HG02970 (cell line): Measurements from ENCODE around the gene RIT1.
"Not testable (repeated sequence)": the region's sequence is repeated elsewhere in the genome, so short reads cannot be mapped to it uniquely, and the experiment has no call there.

Experiments
- ATAC-seq: cut with Tn5 transposase; IDR thresholded peaks from one replicate; pipeline ENCODE4 v1.9.1; 2021; ENCODE audit warnings: mild to moderate bottlenecking, moderate library complexity, moderate number of reproducible peaks; ENCODE audit not compliant: unreplicated experiment, low FRiP score

The RIT1 gene

DNA sequence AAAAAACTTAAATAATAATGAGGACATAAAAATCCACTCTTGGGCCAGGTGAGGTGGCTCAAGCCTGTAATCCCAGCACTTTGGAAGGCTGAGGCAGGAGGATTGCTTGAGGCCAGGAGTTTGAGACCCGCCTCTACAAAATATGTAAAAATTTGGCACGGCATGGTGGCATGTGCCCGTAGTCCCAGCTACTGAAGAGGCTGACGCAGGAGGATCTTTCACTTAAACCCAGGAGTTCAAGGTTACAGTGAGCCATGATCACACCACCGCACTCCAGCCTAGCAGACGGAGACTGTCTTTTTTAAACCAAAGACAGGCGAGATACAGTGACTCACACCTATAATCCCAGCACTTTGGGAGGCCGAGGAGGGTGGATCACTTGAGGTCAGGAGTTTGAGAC, 14.7 kb downstream of the RIT1 start:
- not testable (repeated sequence) for ATAC-seq

DNA sequence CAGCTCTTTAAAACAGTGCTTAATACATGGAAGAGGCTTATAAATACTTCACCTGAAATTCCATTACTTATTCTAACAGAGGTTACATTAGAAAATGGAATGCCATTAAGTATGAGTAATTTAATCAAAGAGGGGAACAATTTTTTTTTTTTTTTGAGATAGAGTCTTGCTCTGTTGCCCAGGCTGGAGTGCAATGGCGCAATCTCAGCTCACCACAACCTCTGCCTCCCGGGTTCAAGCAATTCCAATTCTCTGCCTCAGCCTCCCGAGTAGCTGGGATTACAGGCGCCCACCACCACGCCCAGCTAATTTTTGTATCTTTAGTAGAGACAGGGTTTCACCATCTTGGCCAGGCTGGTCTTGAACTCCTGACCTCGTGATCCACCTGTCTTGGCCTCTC, 15.5 kb downstream of the RIT1 start:
- not testable (repeated sequence) for ATAC-seq

DNA sequence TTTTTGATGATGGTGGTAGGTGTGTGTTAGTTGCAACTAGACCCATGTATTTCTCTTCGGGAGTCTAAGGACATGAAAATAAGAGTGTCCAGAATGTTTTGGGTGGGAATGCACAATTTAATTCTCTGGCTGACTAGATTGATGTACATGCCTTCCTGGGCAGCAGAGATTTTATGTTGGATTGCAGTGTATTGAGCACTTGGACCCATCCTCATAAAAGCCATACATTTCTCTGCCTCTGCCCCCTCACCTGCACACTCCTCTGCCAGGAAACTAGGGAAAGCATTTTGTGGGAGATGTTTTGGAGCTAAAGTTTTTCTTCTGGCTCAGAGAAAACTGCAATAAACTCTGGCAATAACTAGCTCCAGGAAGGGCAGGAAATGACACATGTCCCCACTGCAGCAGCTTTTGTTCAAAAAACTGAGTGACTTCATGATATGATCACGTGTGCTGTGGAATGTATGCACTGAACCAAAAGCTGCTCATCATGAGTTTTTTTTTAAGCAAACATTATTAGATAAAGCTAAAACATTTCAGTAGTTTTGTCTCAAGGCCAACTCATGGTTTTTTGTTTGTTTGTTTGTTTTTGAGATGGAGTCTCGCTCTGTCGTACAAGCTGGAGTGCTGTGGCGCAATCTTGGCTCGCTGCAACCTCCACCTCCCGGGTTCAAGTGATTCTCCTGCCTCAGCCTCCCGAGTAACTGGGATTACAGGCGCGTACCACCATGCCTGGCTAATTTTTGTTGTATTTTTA, 17.6 kb downstream of the RIT1 start:
- no peak for ATAC-seq

DNA sequence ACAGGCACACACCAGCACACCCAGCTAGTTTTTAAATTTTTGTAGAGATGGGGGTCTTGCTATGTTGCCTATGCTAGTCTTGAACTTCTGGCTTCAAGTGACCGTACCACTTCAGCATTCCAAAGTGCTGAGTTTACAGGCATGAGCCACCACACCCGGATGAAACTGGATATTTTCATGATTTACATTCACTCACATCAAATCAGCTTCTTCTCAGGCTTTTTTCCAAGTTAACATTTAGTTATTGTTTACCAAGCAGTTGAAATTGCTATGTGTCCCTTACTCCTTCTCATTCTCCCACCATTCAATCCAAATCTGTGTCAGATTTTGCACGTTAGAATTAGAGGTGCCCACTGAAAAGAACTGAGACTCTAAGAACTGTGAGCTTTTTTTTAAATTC, 18.4 kb downstream of the RIT1 start:
- ATAC-seq, result no peak

DNA sequence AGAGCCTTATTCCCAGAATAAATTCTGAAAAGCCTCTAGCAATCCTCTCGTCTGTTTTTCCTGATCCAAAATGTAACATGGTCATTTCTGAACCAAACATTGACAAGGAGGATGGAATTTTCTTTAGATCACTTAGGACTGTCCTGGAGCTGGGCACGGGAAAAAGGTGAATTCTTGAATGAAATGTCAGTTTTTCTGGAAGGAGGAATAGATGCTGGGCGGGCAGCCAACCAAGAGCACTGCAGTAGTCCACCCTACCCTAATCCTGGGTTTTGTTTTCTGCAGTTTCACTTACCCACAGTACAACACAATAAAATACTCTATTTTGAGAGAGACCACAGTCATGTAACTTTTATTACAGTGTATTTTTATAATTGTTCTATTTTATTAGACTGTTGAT, 20.9 kb downstream of the RIT1 start:
- ATAC-seq, result no peak

DNA sequence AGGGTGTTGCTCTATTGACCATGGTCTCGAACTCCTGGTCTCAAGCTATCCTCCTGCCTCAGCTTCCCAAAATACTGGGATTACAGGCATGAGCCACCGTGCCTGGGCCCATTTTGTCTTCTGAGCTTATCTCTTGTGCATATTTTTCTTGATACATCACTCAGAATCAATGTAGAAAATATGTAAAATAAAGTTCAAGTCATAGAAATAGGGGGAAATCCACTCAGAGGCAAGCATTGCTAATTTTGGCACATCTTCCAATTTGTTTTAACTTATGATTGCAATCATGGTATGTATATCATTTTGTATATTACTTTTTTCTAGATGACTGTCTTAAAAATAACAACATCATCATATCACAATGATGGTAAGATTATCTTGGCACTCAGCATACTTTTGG, 21.6 kb downstream of the RIT1 start:
- no peak for ATAC-seq

DNA sequence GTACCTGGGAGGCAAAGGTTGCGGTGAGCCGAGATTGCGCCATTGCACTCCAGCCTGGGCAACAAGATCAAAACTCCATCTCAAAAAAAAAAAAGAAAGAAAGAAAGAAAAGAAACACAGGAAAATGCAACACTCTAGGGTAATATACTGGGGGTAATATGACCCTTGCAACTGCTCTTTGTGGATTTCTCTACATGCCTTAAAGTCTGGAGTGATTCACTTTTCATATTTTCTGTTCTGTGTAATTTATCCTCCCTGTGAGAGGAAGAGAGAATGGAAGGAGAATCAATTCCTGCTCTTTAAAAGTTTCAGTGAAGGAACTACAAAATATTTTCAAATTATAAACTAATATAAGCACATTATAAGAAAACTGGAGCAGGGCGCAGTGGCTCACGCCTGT, 22.7 kb downstream of the RIT1 start:
- no peak for ATAC-seq

DNA sequence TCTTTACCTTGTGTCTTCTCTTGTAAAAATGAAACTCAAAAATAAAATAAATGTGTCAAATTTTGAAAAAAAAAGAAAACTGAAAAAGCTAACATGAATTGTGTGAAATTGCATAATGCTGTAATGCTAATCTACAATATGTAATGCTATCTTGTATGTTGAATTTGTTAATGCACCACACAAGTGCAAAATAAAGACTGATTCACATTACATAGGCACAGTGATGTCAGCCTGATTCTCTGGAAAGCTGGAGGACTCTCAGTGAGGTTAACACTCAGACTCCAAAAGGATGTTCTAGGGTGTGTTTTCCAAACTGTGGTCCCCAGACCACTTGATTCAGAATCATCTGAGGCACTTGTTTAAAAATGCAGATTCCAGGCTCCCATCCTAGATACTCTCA, 26.2 kb downstream of the RIT1 start:
- ATAC-seq, result no peak

DNA sequence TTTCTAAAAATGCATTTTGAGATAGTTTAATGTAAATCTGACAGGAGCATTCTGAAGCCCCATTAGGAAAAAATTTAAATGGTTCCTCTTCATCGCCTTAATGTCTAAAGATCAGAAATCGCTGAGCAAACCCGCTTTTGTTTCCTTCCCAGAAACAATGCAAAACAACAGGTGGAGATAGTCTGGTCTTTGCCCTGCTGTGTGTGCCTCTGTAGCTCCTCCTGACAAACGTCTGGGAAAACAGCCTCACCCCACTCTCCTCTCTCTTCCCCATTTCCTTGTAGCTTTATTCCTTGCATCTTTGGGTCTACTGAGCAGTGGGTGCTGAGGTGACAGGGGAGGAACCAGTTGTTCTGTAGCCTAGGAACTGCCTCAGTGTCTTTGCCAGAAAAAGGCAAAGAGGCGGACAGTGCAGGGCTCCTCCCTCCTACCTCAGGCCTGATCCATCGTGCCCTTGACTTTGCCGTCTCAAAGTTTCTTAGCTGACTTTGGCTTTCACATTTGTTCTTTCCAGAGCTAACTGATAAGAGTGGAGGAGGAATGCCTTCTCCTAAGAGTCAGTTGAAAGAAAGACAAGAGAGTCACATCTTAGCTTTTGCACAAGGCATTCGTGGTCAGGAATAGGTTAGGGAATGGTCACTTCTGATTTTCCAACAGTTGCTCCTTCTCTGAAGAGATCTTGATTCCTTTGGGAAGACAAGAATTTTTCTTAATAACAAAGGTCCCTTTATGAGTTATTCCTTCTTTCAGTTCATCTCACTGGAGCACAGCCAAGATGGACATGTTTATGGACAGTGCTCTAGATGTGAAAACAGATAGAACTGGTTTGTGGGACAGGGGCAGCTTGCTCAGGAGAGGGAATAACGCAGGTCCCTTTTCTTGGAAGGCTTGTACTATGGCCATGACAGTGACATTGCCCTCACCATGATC, 26.9 kb downstream of the RIT1 start:
- ATAC-seq, result no peak

DNA sequence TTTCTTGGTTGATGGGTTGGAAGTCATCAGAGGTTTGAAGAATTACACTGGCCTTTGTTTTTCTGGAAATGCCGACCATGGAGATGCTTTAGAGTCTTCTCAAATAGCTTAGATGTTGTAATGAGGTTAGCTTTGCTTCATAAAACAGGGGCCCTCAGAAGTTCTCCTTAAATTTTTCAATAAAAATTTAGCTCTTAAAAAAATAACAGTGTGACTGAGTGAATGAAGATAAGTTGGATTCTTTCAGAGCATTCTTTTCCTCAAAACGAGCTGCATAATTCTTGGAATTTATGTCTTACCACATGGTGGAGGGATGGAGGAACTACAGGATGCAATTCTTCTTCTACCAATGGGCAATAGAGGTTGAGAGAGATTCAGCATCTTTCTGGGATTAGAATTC, 28.4 kb downstream of the RIT1 start:
- ATAC-seq, result no peak

DNA sequence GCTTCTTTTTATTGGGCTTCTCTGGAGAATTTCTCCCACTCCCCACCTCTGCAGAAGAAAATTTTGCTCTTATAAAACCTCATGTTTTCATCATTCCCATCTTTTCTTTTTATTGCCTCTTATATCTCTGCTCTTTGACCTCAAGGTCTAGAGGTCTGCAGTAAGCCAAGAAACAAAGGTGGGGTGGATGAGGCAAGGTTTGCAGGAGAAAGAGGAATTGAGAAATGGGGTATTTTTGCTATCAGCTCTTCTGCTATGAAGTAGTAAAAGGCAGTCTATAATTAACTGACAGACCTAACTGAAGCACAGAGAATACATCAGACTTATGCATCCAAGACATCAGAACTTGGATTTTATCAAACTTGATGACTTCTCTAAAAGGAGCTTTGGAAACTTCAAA, 28.9 kb downstream of the RIT1 start:
- no peak for ATAC-seq

DNA sequence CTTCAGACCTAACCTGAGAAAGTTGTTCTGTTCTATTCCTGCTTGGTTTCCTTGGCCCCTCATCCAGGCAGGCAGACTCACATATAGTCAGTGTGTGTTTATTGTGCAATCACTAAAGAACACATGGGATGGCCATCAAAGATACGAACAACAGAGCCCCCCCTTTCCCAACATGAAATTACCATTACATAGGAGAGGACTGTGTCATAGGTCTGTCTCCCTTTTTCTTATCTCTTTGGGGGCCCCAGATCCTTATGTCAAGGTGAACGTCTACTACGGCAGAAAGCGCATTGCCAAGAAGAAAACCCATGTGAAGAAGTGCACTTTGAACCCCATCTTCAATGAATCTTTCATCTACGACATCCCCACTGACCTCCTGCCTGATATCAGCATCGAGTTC, 30.2 kb downstream of the RIT1 start:
- ATAC-seq, result no peak

DNA sequence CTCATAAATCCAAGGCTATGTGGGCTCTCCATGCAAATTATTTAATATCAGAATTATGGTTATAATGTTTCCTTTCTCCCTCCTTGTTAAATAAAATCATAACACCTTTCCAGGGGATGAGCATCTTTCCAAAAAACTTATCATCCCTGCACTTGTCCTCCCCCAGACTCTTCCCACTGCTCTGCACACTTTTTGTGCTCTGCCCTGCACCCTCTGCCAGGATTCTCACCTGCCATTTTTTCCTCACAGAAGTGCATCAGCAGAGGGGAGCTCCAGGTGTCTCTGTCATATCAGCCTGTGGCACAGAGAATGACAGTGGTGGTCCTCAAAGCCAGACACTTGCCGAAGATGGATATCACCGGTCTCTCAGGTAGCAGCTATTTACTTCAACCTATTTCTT, 30.9 kb downstream of the RIT1 start:
- no peak for ATAC-seq

DNA sequence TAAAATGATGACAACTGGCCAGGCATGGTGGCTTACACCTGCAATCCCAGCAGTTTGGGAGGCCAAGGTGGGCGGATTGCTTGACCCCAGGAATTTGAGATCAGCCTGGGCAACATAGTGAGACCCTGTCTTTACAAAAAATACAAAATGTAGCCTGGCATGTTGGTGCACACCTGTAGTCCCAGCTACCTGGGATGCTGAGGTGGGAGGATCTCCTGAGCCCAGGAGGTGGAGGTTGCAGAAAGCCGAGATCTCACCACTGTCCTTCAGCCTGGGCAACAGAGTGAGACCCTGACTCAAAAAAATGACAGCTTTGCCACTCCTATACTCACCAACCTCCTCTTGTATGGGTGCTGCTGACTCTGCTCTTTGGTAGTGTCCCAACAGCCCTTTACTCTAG, 33.2 kb downstream of the RIT1 start:
- ATAC-seq, result no peak

DNA sequence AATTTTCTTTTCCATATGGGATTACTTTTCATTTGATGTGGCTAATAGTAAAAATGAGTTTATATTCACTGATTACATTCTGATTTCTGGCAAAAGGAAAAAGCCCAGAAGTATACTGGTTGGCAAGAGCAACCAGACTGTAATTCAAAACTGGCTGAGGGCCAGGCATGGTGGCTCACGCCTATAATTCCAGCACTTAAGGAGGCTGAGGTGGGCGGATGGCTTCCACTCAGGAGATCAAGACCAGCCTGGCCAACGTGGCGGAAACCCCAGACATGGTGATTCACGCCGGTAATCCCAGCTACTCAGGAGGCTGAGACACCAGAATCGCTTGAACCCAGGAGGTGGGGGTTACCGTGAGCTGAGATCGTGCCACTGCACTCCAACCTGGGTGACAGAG, 37.3 kb downstream of the RIT1 start:
- no peak for ATAC-seq

DNA sequence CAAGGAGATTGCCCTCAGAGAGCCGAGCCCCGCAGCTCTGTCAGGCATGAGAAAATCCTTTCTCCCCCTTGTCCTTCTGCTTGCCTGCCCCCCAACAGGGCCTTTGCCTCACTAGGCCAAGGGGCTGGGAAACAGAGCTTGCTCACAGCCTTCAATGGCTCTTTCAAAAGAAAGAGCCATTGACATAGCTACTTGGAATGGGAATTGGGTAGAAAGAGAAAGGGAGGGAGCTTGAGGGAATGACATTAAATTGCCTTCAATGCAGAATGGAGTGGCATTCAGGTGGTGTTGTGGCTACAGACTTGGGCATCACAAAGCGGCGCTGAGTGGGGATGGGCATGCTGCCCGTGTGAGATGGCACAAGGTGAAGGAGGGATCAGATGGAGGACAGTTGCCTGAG, 38.6 kb downstream of the RIT1 start:
- ATAC-seq, result no peak

DNA sequence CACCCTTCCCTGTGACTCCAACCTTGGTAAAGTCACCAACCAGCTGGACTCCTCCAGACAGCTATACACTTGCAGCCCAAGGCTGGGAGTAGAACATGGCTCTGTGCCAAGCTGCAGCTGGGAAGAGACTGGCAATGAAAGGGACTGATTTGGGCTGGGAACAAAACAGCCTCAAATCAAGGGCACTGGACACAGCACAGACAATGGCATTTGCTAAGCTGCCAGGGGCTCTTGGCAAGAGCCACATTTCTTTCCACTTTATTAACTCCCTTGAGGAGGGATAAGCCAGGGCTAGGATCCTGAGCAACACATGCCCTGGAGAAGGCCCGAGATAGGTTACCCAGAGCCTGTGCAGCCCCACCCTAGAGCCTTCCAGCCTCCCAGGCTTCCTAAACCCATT, 39.8 kb downstream of the RIT1 start:
- no peak for ATAC-seq

DNA sequence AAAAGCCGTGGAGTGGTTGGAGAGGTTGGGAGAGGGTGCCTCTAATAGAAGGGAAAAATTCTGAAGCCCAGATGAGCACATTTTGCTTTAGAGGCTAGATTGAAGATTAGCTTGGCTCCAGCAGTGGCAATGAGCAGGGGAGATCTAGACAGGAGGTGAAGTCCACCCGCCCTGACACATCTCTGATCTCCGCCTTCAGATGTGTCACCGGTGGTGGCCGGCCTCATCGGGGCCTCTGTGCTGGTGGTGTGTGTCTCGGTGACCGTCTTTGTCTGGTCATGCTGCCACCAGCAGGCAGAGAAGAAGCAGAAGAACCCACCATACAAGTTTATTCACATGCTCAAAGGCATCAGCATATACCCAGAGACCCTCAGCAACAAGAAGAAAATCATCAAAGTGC, 43.4 kb downstream of the RIT1 start:
- ATAC-seq, result no peak

DNA sequence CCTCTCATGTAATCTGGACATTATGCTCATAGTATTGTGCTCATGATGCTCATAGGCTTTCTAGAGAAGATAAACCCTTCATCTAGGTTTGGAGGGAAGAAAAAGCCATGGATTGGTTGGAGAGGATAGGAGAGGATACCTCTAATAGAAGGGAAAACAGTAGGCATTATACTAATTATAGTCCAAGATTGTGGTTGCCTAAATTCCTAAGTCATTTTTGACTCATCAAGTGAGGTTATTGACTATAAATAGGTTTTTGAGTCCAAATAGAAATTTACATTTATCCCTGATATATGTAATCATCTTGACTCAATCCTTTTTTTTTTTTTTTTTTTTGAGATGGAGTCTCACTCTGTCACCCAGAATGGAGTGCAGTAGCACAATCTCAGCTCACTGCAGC, 46.8 kb downstream of the RIT1 start:
- no peak for ATAC-seq

DNA sequence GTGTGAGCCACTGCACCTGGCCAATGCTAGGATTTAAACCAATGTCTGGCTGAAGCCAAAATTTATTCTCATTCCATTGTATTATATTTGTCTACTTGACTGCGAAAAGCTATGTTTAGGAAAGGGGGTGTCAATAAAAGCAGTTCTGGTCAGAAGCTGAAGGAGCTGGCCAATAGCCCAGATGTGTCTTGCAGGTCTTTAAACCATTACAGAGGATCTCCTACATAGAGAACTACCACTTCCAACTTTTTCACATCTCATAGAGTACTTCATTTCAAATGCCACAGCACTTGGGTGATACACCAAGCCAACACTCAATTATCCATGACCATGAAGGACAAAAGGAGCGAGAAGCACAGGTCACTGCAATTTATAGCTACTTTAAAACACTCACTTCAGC, 49.3 kb downstream of the RIT1 start:
- no peak for ATAC-seq

DNA sequence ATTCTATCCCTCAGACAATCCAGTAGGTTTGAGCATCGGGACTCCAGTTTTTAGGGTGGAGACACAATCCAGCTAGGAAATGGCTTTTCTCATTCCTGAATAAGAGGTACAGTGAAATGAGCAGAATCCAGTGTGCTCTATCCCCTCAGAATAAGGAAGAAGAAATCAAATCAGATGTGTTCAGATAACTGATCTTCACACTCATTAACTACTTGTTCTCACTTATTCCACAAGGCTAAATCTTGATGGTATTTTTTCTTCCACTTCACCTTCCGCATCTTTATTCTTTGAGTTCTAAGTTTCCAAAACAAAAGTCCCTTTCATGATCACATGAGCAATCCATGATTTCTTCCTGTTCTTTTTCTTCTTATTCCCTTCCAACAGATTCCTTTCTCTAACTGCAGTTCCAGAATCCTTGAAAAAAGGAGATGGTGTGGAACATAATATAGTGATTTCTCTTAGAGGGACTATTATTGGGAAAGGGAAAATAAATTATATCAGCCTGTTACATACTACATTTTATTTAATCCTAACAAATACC, 50.1 kb downstream of the RIT1 start:
- no peak for ATAC-seq
